ENCODE measurements around the gene SSR1. TPM values are rescaled to one million over a fixed set of nuclear protein-coding genes. Genes with fewer than 3 reads are reported as not detected.

The SSR1 gene
- total RNA-seq, 1 experiment from 2014 or later: 102 TPM

DNA sequence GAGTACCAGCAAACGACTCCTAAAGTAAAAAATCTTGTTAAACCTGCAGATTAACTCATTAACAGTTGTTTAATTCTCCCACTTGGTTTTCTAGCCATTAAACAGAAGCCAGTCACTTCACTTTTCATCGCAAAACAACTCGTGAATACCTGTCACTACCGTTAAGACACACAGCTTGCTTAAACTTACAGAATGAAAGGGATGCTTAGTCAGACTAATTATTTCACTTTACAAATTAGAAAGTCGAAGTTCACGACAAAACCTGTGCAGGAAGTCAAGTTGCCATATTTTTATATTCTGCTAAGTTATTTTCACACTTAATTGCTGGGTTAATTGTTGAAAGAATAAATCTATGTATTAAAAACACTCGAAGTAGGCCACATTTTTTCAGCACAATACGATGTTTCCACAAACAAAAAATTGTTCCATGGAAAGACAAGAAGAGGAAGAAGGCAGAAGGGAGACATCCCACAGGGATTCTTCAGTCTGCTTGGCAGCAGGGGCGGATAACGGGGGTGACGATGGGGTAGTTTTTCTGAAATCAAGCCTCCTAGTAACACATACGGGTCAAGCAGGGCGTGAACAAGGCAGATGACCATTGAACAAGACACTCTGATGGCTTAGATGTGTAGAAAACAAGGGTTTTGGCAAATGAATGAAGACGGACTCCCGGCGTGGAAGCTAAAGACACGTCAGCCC lies 933 bp downstream of the SSR1 start:
- no peaks in the 10 kb centered on the region for H3K27me3 Mint-ChIP-seq (ENCODE audit: low read depth)
- peaks cover 8% of the 10 kb centered on the region; the same call in 1 of the 2 replicates for H3K79me2 ChIP-seq (ENCODE audit: insufficient read depth, low read length)

More for the DNA sequence above, 933 bp downstream of the SSR1 start:
- H3K4ac ChIP-seq (ENCODE audit: low read depth, low read length): no peak overlapping the region
- H4K8ac ChIP-seq (replicated peaks; ENCODE audit: insufficient read length, low read depth, low read length): no peak overlapping the region
- H2BK20ac ChIP-seq (ENCODE audit: low read depth, low read length, poor library complexity, severe bottlenecking): no peak overlapping the region
- peak overlapping the region; percentile 87 for H3K9ac ChIP-seq (ENCODE audit: extremely low read depth, insufficient read length, low read length)
- no peak overlapping the region for H4K91ac ChIP-seq (ENCODE audit: insufficient read length, low read depth, low read length)
- peak overlapping the region; percentile 84 to 98 (median 89); a peak in 6 of 7 replicates for H3K27ac Mint-ChIP-seq
- H4K20me1 ChIP-seq (ENCODE audit: control insufficient read depth, insufficient read depth, insufficient read length): peaks cover 4% of the 10 kb centered on the region
- H3K4me2 ChIP-seq (ENCODE audit: insufficient read depth, insufficient read length, low read length): peak overlapping the region; percentile 71
- H3K36me3 Mint-ChIP-seq (ENCODE audit: insufficient read depth in 1 of 3, low read depth in 3 of 3): peaks cover 21 to 32% (median 30%) of the 10 kb centered on the region in 3 experiments
- H3K14ac ChIP-seq (ENCODE audit: insufficient read depth, low read length): peak overlapping the region; percentile 82; the same call in 1 of the 2 replicates
- TF ChIP-seq, protein P1, sequence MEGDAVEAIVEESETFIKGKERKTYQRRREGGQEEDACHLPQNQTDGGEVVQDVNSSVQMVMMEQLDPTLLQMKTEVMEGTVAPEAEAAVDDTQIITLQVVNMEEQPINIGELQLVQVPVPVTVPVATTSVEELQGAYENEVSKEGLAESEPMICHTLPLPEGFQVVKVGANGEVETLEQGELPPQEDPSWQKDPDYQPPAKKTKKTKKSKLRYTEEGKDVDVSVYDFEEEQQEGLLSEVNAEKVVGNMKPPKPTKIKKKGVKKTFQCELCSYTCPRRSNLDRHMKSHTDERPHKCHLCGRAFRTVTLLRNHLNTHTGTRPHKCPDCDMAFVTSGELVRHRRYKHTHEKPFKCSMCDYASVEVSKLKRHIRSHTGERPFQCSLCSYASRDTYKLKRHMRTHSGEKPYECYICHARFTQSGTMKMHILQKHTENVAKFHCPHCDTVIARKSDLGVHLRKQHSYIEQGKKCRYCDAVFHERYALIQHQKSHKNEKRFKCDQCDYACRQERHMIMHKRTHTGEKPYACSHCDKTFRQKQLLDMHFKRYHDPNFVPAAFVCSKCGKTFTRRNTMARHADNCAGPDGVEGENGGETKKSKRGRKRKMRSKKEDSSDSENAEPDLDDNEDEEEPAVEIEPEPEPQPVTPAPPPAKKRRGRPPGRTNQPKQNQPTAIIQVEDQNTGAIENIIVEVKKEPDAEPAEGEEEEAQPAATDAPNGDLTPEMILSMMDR (conservative IDR thresholded peaks at IDR 0.05): no peak
- peaks cover 0 to 3% of the 10 kb centered on the region in 2 experiments; a peak in 2 of 5 replicates for H3K9me3 Mint-ChIP-seq
- H2BK120ac ChIP-seq (ENCODE audit: low read depth, low read length, poor library complexity, severe bottlenecking): no peak overlapping the region
- H3K27ac ChIP-seq (ENCODE audit: insufficient read length, low read depth, low read length): no peak overlapping the region
- no peak overlapping the region for H3T11ph ChIP-seq (ENCODE audit: low read length)
- WGBS (ENCODE audit: extremely low coverage, insufficient read length, low lambda C conversion rate): no CpG with 5 or more reads among the region's 17 CpGs
- H3K4me1 ChIP-seq (ENCODE audit: insufficient read depth, low read length): no peaks in the 10 kb centered on the region; the same call in 1 of the 2 replicates
- no peak overlapping the region for H2BK12ac ChIP-seq (ENCODE audit: insufficient read length, low read depth, low read length)
- H3K27me3 ChIP-seq (ENCODE audit: insufficient read depth, low read length): no peaks in the 10 kb centered on the region
- peaks cover 11 to 14% of the 10 kb centered on the region in 2 experiments for H3K4me1 Mint-ChIP-seq
- H3K4me3 Mint-ChIP-seq: peak overlapping the region; percentile 93 to 95
- H3K79me1 ChIP-seq (ENCODE audit: insufficient read depth, low read depth, low read length, poor library complexity, severe bottlenecking): peaks cover 3% of the 10 kb centered on the region
- no peak overlapping the region for H4K5ac ChIP-seq (ENCODE audit: insufficient read length, low read depth, low read length)
- no peaks in the 10 kb centered on the region for H3K23me2 ChIP-seq (ENCODE audit: insufficient read length, low read depth, low read length, poor library complexity, severe bottlenecking)
- DNase-seq: no peak
- H3K9me3 ChIP-seq (ENCODE audit: control insufficient read depth, low read depth, low read length): no peaks in the 10 kb centered on the region
- H2AK5ac ChIP-seq (ENCODE audit: insufficient read length, low read length): no peak overlapping the region
- H2BK15ac ChIP-seq (ENCODE audit: low read depth, low read length): no peak overlapping the region
- H3K18ac ChIP-seq (ENCODE audit: insufficient read length, low read depth, low read length): no peak overlapping the region
- no peak overlapping the region for H2AFZ ChIP-seq (ENCODE audit: low read length)
- H3K23ac ChIP-seq (ENCODE audit: insufficient read length, low read depth, low read length): no peak overlapping the region
- H2BK5ac ChIP-seq (ENCODE audit: insufficient read length, low read length): no peak overlapping the region
- no peak overlapping the region for H3K56ac ChIP-seq (ENCODE audit: insufficient read length, low read depth, low read length)

All from H9 (cell line).